Measurements from ENCODE around the gene OR4A15.

OR4A15 gene

GRCh38 chr11:55367674-55368073 is at the start of gene OR4A15:
OR4A15 (plus strand) TSS chr11:55367974; CDS start chr11:55367974, 0 bp downstream.
- Histone ChIP-seq H3K4me3 (replicated peaks; ENCODE audit: low read depth, low read length) (no peak within 1 kb of the TSS), H3K27me3 (replicated peaks; ENCODE audit: control insufficient read depth, insufficient read depth, low read length) (no peaks in the 10 kb centered on the region), H3K36me3 (ENCODE audit: control insufficient read depth, insufficient read depth, low read length) (no peaks in the 10 kb centered on the region)
- TF ChIP-seq CTCF (IDR thresholded peaks at IDR 0.05; ENCODE audit: insufficient read depth, low read length, poor library complexity, severe bottlenecking): no peak
- DNase-seq (ENCODE audit: extremely low read depth, insufficient read length): no peak

- TF ChIP-seq CTCF (IDR thresholded peaks at IDR 0.05; ENCODE audit: insufficient read depth, low read length, poor library complexity, severe bottlenecking): no peak
- Histone ChIP-seq H3K27me3 (replicated peaks; ENCODE audit: control insufficient read depth, insufficient read depth, low read length) (no peaks in the 10 kb centered on the region), H3K4me3 (replicated peaks; ENCODE audit: low read depth, low read length) (no peak overlapping the region), H3K36me3 (ENCODE audit: control insufficient read depth, insufficient read depth, low read length) (no peaks in the 10 kb centered on the region)
- DNase-seq (ENCODE audit: extremely low read depth, insufficient read length): no peak
Measured at GRCh38 chr11:55324500-55324899, 43.3 kb upstream of the OR4A15 start.

GRCh38 chr11:55342901-55343300 is 24.9 kb upstream of the OR4A15 start, which contains the start of gene OR4A16:
OR4A16 (plus strand) TSS chr11:55343201; CDS start chr11:55343201, 0 bp downstream.
- TF ChIP-seq CTCF (IDR thresholded peaks at IDR 0.05; ENCODE audit: insufficient read depth, low read length, poor library complexity, severe bottlenecking): no peak
- H3K27me3 ChIP-seq (replicated peaks; ENCODE audit: control insufficient read depth, insufficient read depth, low read length): no peaks in the 10 kb centered on the region
- no peak for DNase-seq (ENCODE audit: extremely low read depth, insufficient read length)

GRCh38 chr11:55345306-55345705 is 22.5 kb upstream of the OR4A15 start:
- Histone ChIP-seq H3K36me3 (ENCODE audit: control insufficient read depth, insufficient read depth, low read length) (no peaks in the 10 kb centered on the region), H3K27me3 (replicated peaks; ENCODE audit: control insufficient read depth, insufficient read depth, low read length) (no peaks in the 10 kb centered on the region), H3K4me3 (replicated peaks; ENCODE audit: low read depth, low read length) (no peak overlapping the region)
- no peak for DNase-seq (ENCODE audit: extremely low read depth, insufficient read length)
- TF ChIP-seq CTCF (IDR thresholded peaks at IDR 0.05; ENCODE audit: insufficient read depth, low read length, poor library complexity, severe bottlenecking): no peak

More at GRCh38 chr11:55342901-55343300, 24.9 kb upstream of the OR4A15 start, which contains the start of gene OR4A16:
- Histone ChIP-seq H3K36me3 (ENCODE audit: control insufficient read depth, insufficient read depth, low read length) (no peaks in the 10 kb centered on the region), H3K4me3 (replicated peaks; ENCODE audit: low read depth, low read length) (no peak within 1 kb of the TSS)

GRCh38 chr11:55349032-55349431 is 18.7 kb upstream of the OR4A15 start:
- no peak for TF ChIP-seq CTCF (IDR thresholded peaks at IDR 0.05; ENCODE audit: insufficient read depth, low read length, poor library complexity, severe bottlenecking)
- no peak overlapping the region for H3K4me3 ChIP-seq (replicated peaks; ENCODE audit: low read depth, low read length)
- H3K36me3 ChIP-seq (ENCODE audit: control insufficient read depth, insufficient read depth, low read length): no peaks in the 10 kb centered on the region
- no peak for DNase-seq (ENCODE audit: extremely low read depth, insufficient read length)
- no peaks in the 10 kb centered on the region for H3K27me3 ChIP-seq (replicated peaks; ENCODE audit: control insufficient read depth, insufficient read depth, low read length)
